Measurements from ENCODE around the gene DAPK1. TPM values are rescaled to one million over a fixed set of nuclear protein-coding genes. Genes with fewer than 3 reads are reported as not detected.
"Not testable (repeated sequence)": the region's sequence is repeated elsewhere in the genome, so short reads cannot be mapped to it uniquely, and the experiment has no call there.

Gene DAPK1
- total RNA-seq, 2 donors from 2014 or later: 39.1 to 40.6 TPM

GRCh38 chr9:87500491-87501270 lies 3.0 kb downstream of the DAPK1 start:
- no peaks in the 10 kb centered on the region for H3K27me3 ChIP-seq (replicated peaks; ENCODE audit: insufficient read depth)
- H3K4me3 ChIP-seq: peak overlapping the region; percentile 79
- no peaks in the 10 kb centered on the region for H3K9me3 ChIP-seq
- no peaks in the 10 kb centered on the region for H3K36me3 ChIP-seq
- no peak for TF ChIP-seq CTCF (IDR thresholded peaks at IDR 0.05)
- no peak for ATAC-seq (ENCODE audit: insufficient number of reproducible peaks, low FRiP score, low read depth)
- no peaks in the 10 kb centered on the region for H3K4me1 ChIP-seq (ENCODE audit: control insufficient read depth in 1 of 2, low read depth in 2 of 2)
- DNase-seq (ENCODE audit: low spot score): no peak
- no peak overlapping the region for H3K27ac ChIP-seq

- H3K27ac ChIP-seq: not testable (repeated sequence)
Observed at GRCh38 chr9:87501271-87501656, 3.6 kb downstream of the DAPK1 start.

GRCh38 chr9:87501806-87502205 lies 4.1 kb downstream of the DAPK1 start:
- H3K27ac ChIP-seq: no peak overlapping the region
- no peak for TF ChIP-seq CTCF (IDR thresholded peaks at IDR 0.05)

More at GRCh38 chr9:87501271-87501656, 3.6 kb downstream of the DAPK1 start:
- H3K27me3 ChIP-seq (replicated peaks; ENCODE audit: insufficient read depth); H3K4me1 ChIP-seq (ENCODE audit: control insufficient read depth in 1 of 2, low read depth in 2 of 2); H3K4me3 ChIP-seq; DNase-seq (ENCODE audit: low spot score); ATAC-seq (ENCODE audit: insufficient number of reproducible peaks, low FRiP score, low read depth); H3K36me3 ChIP-seq; H3K9me3 ChIP-seq: not testable (repeated sequence)

GRCh38 chr9:87502391-87503221 lies 4.9 kb downstream of the DAPK1 start:
- Histone ChIP-seq H3K27ac (no peak overlapping the region), H3K4me1 (ENCODE audit: control insufficient read depth in 1 of 2, low read depth in 2 of 2) (no peaks in the 10 kb centered on the region), H3K9me3 (no peaks in the 10 kb centered on the region), H3K27me3 (replicated peaks; ENCODE audit: insufficient read depth) (no peaks in the 10 kb centered on the region), H3K4me3 (no peak overlapping the region), H3K36me3 (no peaks in the 10 kb centered on the region)
- ATAC-seq (ENCODE audit: insufficient number of reproducible peaks, low FRiP score, low read depth) (no peak), DNase-seq (ENCODE audit: low spot score) (no peak)
- TF ChIP-seq CTCF (IDR thresholded peaks at IDR 0.05): no peak

More at GRCh38 chr9:87501806-87502205, 4.1 kb downstream of the DAPK1 start:
- DNase-seq (ENCODE audit: low spot score) (no peak), ATAC-seq (ENCODE audit: insufficient number of reproducible peaks, low FRiP score, low read depth) (no peak)
- no peaks in the 10 kb centered on the region for H3K27me3 ChIP-seq (replicated peaks; ENCODE audit: insufficient read depth)
- no peak overlapping the region for H3K4me3 ChIP-seq
- no peaks in the 10 kb centered on the region for H3K36me3 ChIP-seq
- no peaks in the 10 kb centered on the region for H3K9me3 ChIP-seq
- no peaks in the 10 kb centered on the region for H3K4me1 ChIP-seq (ENCODE audit: control insufficient read depth in 1 of 2, low read depth in 2 of 2)

- TF ChIP-seq CTCF (IDR thresholded peaks at IDR 0.05): no peak
Observed at GRCh38 chr9:87503430-87503829, 5.8 kb downstream of the DAPK1 start.

More at GRCh38 chr9:87503430-87503829, 5.8 kb downstream of the DAPK1 start:
- Histone ChIP-seq H3K9me3 (no peaks in the 10 kb centered on the region), H3K27me3 (replicated peaks; ENCODE audit: insufficient read depth) (no peaks in the 10 kb centered on the region), H3K27ac (no peak overlapping the region), H3K36me3 (no peaks in the 10 kb centered on the region), H3K4me3 (no peak overlapping the region), H3K4me1 (ENCODE audit: control insufficient read depth in 1 of 2, low read depth in 2 of 2) (no peaks in the 10 kb centered on the region)
- ATAC-seq (ENCODE audit: insufficient number of reproducible peaks, low FRiP score, low read depth) (no peak), DNase-seq (ENCODE audit: low spot score) (no peak)
